HepG2 (cell line): ENCODE measurements around the gene ANKHD1.

Source experiments
- POLR2AphosphoS5 ChIP-seq: IDR thresholded peaks from 2 replicates; pipeline ENCODE4 v1.6.1; 2012; ENCODE audit warnings: low read depth, low read length
- SMARCE1 ChIP-seq: fragments of 450-650 bp; IDR thresholded peaks from 2 replicates; pipeline ENCODE4 v1.6.1; 2017; ENCODE audit warnings: borderline replicate concordance
- TEAD2 ChIP-seq: sonication (generic); formaldehyde crosslinking; IDR thresholded peaks from 2 replicates; pipeline ENCODE4 v1.9.0; 2021; ENCODE audit warnings: missing genetic modification reagents
- TF ChIP-seq, protein P1 (sequence below): sonication (generic); formaldehyde crosslinking; IDR thresholded peaks from 2 replicates; pipeline ENCODE4 v1.5.0; 2020; ENCODE audit warnings: mild to moderate bottlenecking, missing genetic modification reagents, moderate library complexity

DNA sequence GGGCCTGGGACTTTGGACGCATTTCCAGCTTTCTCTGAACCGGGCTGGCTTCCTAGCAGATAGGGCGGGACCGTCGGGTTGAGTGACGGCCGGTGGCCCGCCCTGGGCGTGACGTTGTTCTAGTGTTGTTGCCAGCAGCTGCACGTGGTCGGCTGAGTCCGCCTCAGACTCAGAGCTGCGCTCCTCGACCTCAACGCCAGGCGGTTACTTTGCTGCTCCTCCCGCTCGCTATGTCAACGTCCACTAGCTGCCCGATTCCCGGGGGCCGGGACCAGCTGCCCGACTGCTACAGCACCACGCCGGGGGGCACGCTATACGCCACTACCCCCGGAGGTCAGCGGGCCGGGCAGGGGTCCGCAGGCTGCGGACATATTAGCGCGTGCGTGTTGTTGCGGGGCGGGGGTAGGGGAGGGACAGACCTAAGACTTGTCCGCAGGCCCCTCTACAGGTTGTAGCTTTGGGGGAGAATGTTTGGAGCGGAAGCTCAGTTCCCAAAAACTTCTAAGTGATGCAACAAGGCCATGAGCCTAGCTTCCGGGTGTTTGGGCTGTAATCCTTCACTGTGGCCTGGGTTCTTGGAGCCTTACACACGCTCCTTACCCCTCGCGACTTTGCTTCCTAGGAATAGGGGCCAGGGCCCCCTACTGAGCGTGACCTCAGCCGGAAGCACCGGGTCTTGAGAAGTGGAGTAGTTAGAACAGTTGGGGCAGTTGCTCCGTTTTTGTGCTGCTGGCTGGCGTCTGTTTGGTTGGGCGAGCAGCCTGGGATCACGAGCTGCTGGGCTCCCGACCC lies 146.1 kb downstream of the ANKHD1 start, which contains the start of gene EIF4EBP3:
- TF ChIP-seq POLR2AphosphoS5 (peak; percentile 60; the same call in 1 of the 2 replicates), SMARCE1 (no peak), TEAD2 (no peak)
- TF ChIP-seq, protein P1, sequence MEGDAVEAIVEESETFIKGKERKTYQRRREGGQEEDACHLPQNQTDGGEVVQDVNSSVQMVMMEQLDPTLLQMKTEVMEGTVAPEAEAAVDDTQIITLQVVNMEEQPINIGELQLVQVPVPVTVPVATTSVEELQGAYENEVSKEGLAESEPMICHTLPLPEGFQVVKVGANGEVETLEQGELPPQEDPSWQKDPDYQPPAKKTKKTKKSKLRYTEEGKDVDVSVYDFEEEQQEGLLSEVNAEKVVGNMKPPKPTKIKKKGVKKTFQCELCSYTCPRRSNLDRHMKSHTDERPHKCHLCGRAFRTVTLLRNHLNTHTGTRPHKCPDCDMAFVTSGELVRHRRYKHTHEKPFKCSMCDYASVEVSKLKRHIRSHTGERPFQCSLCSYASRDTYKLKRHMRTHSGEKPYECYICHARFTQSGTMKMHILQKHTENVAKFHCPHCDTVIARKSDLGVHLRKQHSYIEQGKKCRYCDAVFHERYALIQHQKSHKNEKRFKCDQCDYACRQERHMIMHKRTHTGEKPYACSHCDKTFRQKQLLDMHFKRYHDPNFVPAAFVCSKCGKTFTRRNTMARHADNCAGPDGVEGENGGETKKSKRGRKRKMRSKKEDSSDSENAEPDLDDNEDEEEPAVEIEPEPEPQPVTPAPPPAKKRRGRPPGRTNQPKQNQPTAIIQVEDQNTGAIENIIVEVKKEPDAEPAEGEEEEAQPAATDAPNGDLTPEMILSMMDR (CRISPR knock-in tag): peak; percentile 62
